ENCODE results near the gene BCL2L13.

BCL2L13 gene

GRCh38 chr22:17767233-17768065 lies 128.9 kb downstream of the BCL2L13 start:
- DNase-seq = no peak
- no peaks in the 10 kb centered on the region for H3K9me3 ChIP-seq
- no peaks in the 10 kb centered on the region for H3K27me3 ChIP-seq
- no peaks in the 10 kb centered on the region for H3K36me3 ChIP-seq
- intact Hi-C loops (cut with DNase I; ENCODE audit: low total_unique reads) = no loop called here
- no peak overlapping the region for H3K4me3 ChIP-seq
- no peaks in the 10 kb centered on the region for H3K4me1 ChIP-seq
- H3K27ac ChIP-seq = no peak overlapping the region
- TF ChIP-seq CTCF (IDR thresholded peaks at IDR 0.05) = no peak

DNA sequence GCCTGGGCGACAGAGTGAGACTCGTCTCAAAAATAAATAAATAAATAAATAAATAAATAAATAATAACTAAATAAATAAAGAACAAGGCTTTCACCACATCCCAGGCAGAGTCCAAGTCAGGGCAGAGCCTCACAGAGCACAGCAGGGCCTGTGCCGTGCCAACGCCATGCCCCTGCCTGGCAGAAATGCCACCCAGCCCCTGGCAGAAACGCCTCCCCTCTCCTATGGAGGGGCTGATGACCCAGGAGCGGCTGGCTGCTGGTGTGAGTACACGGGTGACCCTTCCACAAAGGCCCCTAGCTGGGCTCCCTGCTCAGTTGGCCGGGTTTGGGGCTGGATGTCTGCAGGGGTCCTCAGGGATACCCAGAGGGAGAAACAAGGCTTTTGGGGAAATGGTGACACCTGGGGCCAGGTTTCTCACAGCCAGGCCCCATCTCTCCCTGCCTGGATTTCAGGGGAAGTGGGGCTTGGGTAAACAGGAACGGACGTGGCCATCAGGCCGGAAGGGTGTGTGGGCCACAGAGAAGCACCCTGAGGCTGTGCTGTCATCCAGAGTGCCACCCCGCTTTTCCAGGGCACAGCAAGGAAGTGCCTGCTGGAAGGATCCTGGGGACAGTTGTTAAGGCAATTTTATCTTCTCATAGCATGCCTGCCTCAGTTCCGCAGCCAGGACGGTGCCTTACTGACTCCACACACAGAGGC lies 130.6 kb downstream of the BCL2L13 start:
- DNase-seq = no peak
- no peaks in the 10 kb centered on the region for H3K36me3 ChIP-seq
- TF ChIP-seq CTCF (IDR thresholded peaks at IDR 0.05) = no peak
- no peak overlapping the region for H3K27ac ChIP-seq
- no peaks in the 10 kb centered on the region for H3K9me3 ChIP-seq
- intact Hi-C loops (cut with DNase I; ENCODE audit: low total_unique reads) = no loop called here
- peaks cover 0 to 13% of the 10 kb centered on the region in 2 donors for H3K27me3 ChIP-seq
- H3K4me1 ChIP-seq = peaks cover 0 to 15% (median 11%) of the 10 kb centered on the region in 4 donors
- H3K4me3 ChIP-seq = no peak overlapping the region

- no peak for DNase-seq
Observed at GRCh38 chr22:17769716-17770082, 131.1 kb downstream of the BCL2L13 start.

GRCh38 chr22:17770180-17771077 lies 131.9 kb downstream of the BCL2L13 start:
- Histone ChIP-seq H3K27ac (no peak overlapping the region), H3K4me3 (no peak overlapping the region), H3K36me3 (no peaks in the 10 kb centered on the region), H3K4me1 (peaks cover 0 to 18% (median 13%) of the 10 kb centered on the region in 4 donors), H3K27me3 (peaks cover 0 to 15% of the 10 kb centered on the region in 2 donors), H3K9me3 (no peaks in the 10 kb centered on the region)
- TF ChIP-seq CTCF (IDR thresholded peaks at IDR 0.05) = no peak
- DNase-seq = no peak
- intact Hi-C loops (cut with DNase I; ENCODE audit: low total_unique reads) = no loop called here

More at GRCh38 chr22:17769716-17770082, 131.1 kb downstream of the BCL2L13 start:
- H3K36me3 ChIP-seq = no peaks in the 10 kb centered on the region
- peaks cover 0 to 18% (median 13%) of the 10 kb centered on the region in 4 donors for H3K4me1 ChIP-seq
- no peak overlapping the region for H3K4me3 ChIP-seq
- TF ChIP-seq CTCF (IDR thresholded peaks at IDR 0.05) = no peak
- intact Hi-C loops (cut with DNase I; ENCODE audit: low total_unique reads) = no loop called here
- H3K27me3 ChIP-seq = peaks cover 0 to 13% of the 10 kb centered on the region in 2 donors
- H3K27ac ChIP-seq = no peak overlapping the region
- H3K9me3 ChIP-seq = no peaks in the 10 kb centered on the region

DNA sequence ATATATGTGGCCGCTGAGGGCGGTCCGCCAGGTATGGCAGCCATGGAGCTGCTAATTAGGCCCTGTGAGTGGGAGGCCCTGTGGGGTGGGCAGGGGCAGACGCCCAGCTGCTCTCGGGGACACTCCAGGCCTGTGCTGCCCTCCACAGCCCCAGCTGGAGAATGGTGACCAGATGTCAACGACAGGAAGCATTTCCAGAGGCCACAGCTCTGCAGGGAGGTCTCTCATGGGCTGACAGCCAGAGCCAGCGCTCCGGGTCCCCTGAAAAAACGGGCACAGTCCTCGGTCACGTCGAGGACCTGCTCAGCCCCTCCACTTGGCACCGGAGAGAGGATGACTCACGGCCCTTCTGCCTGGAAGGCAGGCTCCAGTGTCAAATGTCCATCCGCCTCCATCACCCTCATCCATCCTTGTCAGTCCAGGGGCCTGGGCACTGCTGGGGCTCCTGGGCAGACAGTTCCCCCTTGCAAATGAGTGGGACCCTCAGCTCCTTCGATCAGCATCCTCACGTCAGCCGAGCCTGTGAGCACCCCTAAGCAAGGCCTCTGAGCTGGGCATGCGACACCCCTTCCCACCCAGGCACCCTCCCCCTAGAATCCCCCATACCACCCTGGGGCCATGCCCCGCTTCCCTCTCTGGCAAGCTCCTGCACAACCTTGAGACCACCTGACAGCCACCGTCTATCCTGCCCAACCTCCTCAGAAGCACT lies 133.8 kb downstream of the BCL2L13 start:
- intact Hi-C loops (cut with DNase I; ENCODE audit: low total_unique reads) = no loop called here
- H3K4me1 ChIP-seq = peaks cover 0 to 18% (median 13%) of the 10 kb centered on the region in 4 donors

More for the DNA sequence above, 133.8 kb downstream of the BCL2L13 start:
- Histone ChIP-seq H3K9me3 (no peaks in the 10 kb centered on the region), H3K4me3 (no peak overlapping the region), H3K27ac (no peak overlapping the region), H3K27me3 (peaks cover 0 to 21% of the 10 kb centered on the region in 2 donors), H3K36me3 (no peaks in the 10 kb centered on the region)
- no peak for DNase-seq
- no peak for TF ChIP-seq CTCF (IDR thresholded peaks at IDR 0.05)

Data from tibial artery (tissue), 4 donors.